Kidney (tissue), 14 donors: Measurements from ENCODE around the gene DOLK. TPM values are rescaled to one million over a fixed set of nuclear protein-coding genes. Genes with fewer than 3 reads are reported as not detected.
A peak's percentile ranks its signal among the peaks of the same experiment; 100 is the strongest.
"Not testable (repeated sequence)": the region's sequence is repeated elsewhere in the genome, so short reads cannot be mapped to it uniquely, and the experiment has no call there.

ENCODE experiments used
- DNase-seq, 5 donors: peaks; one replicate each; pipeline ENCODE4 v3.0.0-alpha.2; 2013 to 2020
- FAIRE-seq: peaks from 2 replicates; lab custom pipeline; 2012; peaks lifted over from hg19 to GRCh38; lab: Jason Lieb, UNC
- H3K27ac ChIP-seq, 2 donors: one replicate each; pipeline ENCODE4 v1.7.0; 2013; ENCODE audit warnings: low read depth in 2 of 2, low read length in 2 of 2, inconsistent platforms in 1 of 2
- H3K27me3 ChIP-seq: one replicate; pipeline ENCODE4 v1.7.1; 2013; ENCODE audit warnings: low read length, inconsistent platforms; ENCODE audit not compliant: control insufficient read depth, insufficient read depth
- H3K36me3 ChIP-seq, 3 donors: one replicate each; pipeline versions ENCODE4 v1.7.0 to v1.7.1; 2013; ENCODE audit warnings: low read length in 3 of 3, control low read depth in 1 of 3, inconsistent platforms in 1 of 3; ENCODE audit not compliant: insufficient read depth in 3 of 3, control insufficient read depth in 2 of 3
- H3K4me1 ChIP-seq, 3 donors: one replicate each; pipeline versions ENCODE4 v1.7.0 to v1.7.1; 2013; ENCODE audit warnings: low read length in 3 of 3, inconsistent platforms in 1 of 3, low read depth in 1 of 3; ENCODE audit not compliant: control insufficient read depth in 2 of 3, insufficient read depth in 2 of 3
- H3K4me3 ChIP-seq, 3 donors: one replicate each; pipeline versions ENCODE4 v1.7.0 to v1.8.1; 2013; ENCODE audit warnings: low read length in 3 of 3, control low read depth in 1 of 3, inconsistent platforms in 1 of 3
- H3K9ac ChIP-seq, 3 donors: one replicate each; pipeline versions ENCODE4 v1.7.0 to v1.7.1; 2013; ENCODE audit warnings: low read length in 3 of 3, control low read depth in 1 of 3, inconsistent platforms in 1 of 3
- H3K9me3 ChIP-seq, 3 donors: one replicate each; pipeline versions ENCODE4 v1.7.0 to v1.7.1; 2013; ENCODE audit warnings: low read length in 3 of 3, control low read depth in 1 of 3, inconsistent platforms in 1 of 3; ENCODE audit not compliant: control insufficient read depth in 2 of 3, insufficient read depth in 1 of 3
- CTCF ChIP-seq: IDR thresholded peaks from 3 replicates; pipeline ENCODE4 v1.5.1; 2012; ENCODE audit warnings: mild to moderate bottlenecking, moderate library complexity, borderline replicate concordance; ENCODE audit not compliant: insufficient read depth; ENCODE audit errors: extremely low read depth
- intact Hi-C: fragments of 100-400 bp; cut with DNase I; formaldehyde crosslinking; loops from one replicate; pipeline ENCODE4 v1.11.1; 2022
- polyA plus RNA-seq: library from polyadenylated mRNA; stranded (reverse); fragments of 350-450 nt; fragmentation: Illumina TruSeq; extraction: RNeasy Lipid Tissue Mini Kit (QIAGEN cat#74804); gene quantifications from one replicate; pipeline ENCODE4 v1.2.3, GENCODE V29; 2014; ENCODE audit warnings: low read depth, low replicate concordance; ENCODE audit not compliant: insufficient read depth
- total RNA-seq: library from RNA; stranded (reverse); fragmentation: NEBNext Ultra II Directional; extraction: Animal tissue kit (Norgen Biotek cat#: 25700); gene quantifications from one replicate; pipeline ENCODE4 v1.2.1, GENCODE V29; 2021
- donor health status: control.
- donor health status: control.
- donor health status: control.
- donor health status: control.
- donor health status: control.
- donor health status: DM: yes; HTN: yes; CAD: no.
- donor health status: Normal renal cell carcinoma (clear cell type).

Gene DOLK
- total and polyA plus RNA-seq, 2 donors from 2014 or later = 13.9 to 17.0 TPM

GRCh38 chr9:128972956-128973355 lies 25.6 kb upstream of the DOLK start:
- intact Hi-C loops = no loop called here
- Histone ChIP-seq H3K36me3 (peaks cover 7 to 27% (median 12%) of the 10 kb centered on the region in 3 donors), H3K27ac (no peak overlapping the region), H3K9me3 (no peaks in the 10 kb centered on the region), H3K9ac (no peak overlapping the region), H3K4me1 (no peaks in the 10 kb centered on the region), H3K27me3 (no peaks in the 10 kb centered on the region), H3K4me3 (no peak overlapping the region)
- FAIRE-seq (no peak), DNase-seq (no peak)
- no peak for TF ChIP-seq CTCF

GRCh38 chr9:128969491-128969890 lies 22.1 kb upstream of the DOLK start:
- no peak for FAIRE-seq
- no peak for DNase-seq
- H3K4me3 ChIP-seq = no peak overlapping the region
- H3K4me1 ChIP-seq = no peaks in the 10 kb centered on the region
- peaks cover 7 to 14% (median 12%) of the 10 kb centered on the region in 3 donors for H3K36me3 ChIP-seq
- intact Hi-C loops = no loop called here
- no peaks in the 10 kb centered on the region for H3K27me3 ChIP-seq
- H3K27ac ChIP-seq = no peak overlapping the region
- H3K9me3 ChIP-seq = no peaks in the 10 kb centered on the region
- H3K9ac ChIP-seq = no peak overlapping the region
- TF ChIP-seq CTCF = no peak

- DNase-seq, H3K27me3 ChIP-seq, FAIRE-seq, H3K9ac ChIP-seq, intact Hi-C loops, H3K9me3 ChIP-seq, H3K4me3 ChIP-seq, H3K4me1 ChIP-seq, H3K27ac ChIP-seq: not testable (repeated sequence)
- peaks cover 0 to 16% (median 13%) of the 10 kb centered on the region in 3 donors for H3K36me3 ChIP-seq
Observed at GRCh38 chr9:128961403-128961802, 14.0 kb upstream of the DOLK start.

GRCh38 chr9:128947277-128947526 lies 201 bp downstream of the DOLK start:
- peak overlapping the region; percentile 69 to 88 (median 75) for H3K4me3 ChIP-seq
- H3K9me3 ChIP-seq = no peaks in the 10 kb centered on the region
- H3K9ac ChIP-seq = peak overlapping the region; percentile 57 to 88 (median 74)
- peak overlapping the region in 1 of 2 donors; percentile 89 for H3K27ac ChIP-seq
- H3K36me3 ChIP-seq = peaks cover 0 to 6% (median 0%) of the 10 kb centered on the region in 3 donors
- peaks cover 0 to 17% (median 4%) of the 10 kb centered on the region in 3 donors for H3K4me1 ChIP-seq
- no peak for TF ChIP-seq CTCF
- FAIRE-seq (no peak), DNase-seq (no peak)
- intact Hi-C loops = no loop called here
- no peaks in the 10 kb centered on the region for H3K27me3 ChIP-seq
